GM19452 (cell line): Measurements from ENCODE around the gene PLD2.
A peak's percentile ranks its signal among the peaks of the same experiment; 100 is the strongest.

Source experiments
- ATAC-seq: cut with Tn5 transposase; IDR thresholded peaks from one replicate; pipeline ENCODE4 v1.9.1; 2021; ENCODE audit not compliant: unreplicated experiment

The PLD2 gene

DNA sequence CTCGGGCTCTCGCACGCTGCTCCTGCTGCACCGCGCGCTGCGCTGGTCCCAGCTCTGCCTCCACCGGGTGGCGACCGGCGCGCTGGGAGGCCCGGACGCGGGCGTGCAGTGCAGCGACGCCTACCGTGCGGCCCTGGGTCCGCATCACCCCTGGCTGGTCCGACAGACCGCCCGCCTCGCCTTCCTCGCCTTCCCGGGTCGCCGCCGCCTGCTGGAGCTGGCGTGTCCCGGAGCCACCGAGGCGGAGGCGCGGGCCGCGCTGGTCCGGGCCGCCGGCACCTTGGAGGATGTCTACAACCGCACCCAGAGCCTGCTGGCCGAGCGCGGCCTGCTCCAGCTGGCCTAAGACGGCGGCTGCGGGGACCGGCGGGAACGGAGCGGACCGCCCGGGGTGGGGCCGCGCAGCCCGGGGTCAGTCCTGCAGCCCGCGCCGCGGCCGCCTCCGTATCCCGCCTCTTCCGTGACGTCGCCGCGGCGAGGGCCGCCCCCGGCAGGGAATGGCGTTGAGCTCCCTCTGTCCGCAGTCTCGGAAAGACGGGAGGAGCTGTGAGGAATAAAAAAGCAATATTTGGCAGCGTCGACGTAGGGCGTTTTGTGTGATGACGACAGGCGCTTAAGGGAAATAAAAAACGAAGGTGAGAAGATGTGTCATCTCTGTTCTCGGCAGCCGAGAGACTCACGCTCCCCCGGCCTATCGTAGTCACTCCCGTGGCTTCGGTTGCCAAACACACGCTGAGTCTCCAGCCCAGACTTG, 16.8 kb upstream of the PLD2 start:
- ATAC-seq, result peak; percentile 86

GRCh38 chr17:4790705-4791088, 16.3 kb upstream of the PLD2 start:
- ATAC-seq, result no peak

DNA sequence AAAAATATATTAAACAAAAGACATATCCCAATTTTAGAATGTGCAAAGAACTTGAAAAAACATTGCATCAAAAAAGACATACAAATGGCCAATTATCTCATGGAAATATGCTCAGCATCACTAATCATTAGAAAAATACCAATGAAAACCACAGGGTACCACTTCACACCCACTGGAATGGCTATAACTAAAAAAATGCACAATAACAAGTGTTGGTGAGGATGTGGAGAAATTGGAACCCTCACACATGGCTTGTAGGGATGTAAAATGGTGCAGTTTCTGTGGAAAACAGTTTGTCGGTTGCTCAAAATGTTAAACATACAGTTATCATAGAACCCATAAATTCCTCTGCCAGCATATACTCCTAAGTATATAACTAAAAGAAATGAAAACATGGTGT, 11.8 kb upstream of the PLD2 start:
- no peak for ATAC-seq

DNA sequence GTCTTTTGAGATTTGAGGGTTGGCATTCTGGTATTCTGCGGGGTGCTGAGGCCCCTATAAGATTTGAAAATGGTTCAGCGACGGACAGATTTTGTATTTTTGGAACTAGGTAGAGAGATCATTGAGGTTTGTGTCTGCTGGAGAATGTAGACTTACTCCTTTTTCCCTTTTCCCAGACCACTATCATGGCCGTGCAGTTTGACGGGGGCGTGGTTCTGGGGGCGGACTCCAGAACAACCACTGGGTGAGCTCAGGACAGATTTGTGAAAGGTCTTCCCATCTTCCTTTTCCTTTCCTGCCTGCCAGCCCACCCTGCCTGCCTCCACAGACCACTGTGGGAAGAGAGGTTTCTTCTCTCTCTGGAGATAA, 10.4 kb upstream of the PLD2 start:
- ATAC-seq, result no peak

DNA sequence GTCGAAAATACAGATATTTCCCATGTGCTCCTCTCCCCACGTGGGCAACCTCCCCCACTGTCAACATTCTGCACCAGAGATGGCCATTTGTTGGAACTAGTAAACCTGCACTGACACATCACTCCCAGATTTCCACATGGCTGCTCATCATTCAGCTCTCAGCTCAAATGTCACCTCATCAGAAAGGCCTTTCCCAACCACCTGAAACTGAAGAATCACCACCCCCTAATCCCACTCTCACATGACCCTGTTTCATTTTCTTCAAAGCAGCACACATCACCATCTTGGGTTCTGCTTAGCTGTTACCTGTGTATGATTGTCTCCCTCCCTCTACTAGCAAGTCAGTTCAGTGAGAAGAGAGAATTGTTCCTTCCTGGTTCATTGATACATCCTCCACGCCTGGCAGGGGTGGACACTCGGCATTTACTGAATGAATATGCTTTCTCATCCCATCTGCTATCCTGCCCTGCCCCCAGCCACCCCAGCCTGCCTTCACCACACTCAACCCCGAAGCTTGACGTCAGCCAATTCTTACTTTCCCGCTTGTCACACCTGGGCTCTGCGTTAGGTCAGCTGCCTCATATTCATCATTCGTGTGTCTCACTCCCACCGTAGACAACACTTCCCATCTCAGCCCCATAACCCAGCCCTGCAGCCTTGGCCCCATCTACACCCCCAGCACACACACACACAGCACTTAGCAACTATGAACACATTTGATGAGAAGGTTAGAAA, 6.3 kb upstream of the PLD2 start:
- no peak for ATAC-seq

GRCh38 chr17:4802228-4802627, 4.7 kb upstream of the PLD2 start, which contains the start of gene C17orf114:
C17orf114 (minus strand) TSS chr17:4802328.
- no peak for ATAC-seq

DNA sequence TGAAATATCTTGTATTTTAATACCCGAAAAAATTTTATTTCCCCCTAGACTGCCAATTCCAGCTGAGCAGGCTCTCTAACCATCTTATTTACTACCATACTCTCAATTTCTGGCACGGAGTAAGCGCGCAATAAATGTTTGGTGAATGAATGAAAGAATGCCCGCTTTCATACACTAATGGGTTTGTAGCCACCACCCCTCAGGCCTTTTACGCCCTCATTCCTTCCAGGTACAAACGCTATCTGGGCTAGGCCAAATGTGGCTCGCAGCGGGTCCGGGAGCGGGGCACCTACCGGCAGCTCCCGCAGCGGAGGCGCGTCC, 536 bp upstream of the PLD2 start:
- no peak for ATAC-seq

DNA sequence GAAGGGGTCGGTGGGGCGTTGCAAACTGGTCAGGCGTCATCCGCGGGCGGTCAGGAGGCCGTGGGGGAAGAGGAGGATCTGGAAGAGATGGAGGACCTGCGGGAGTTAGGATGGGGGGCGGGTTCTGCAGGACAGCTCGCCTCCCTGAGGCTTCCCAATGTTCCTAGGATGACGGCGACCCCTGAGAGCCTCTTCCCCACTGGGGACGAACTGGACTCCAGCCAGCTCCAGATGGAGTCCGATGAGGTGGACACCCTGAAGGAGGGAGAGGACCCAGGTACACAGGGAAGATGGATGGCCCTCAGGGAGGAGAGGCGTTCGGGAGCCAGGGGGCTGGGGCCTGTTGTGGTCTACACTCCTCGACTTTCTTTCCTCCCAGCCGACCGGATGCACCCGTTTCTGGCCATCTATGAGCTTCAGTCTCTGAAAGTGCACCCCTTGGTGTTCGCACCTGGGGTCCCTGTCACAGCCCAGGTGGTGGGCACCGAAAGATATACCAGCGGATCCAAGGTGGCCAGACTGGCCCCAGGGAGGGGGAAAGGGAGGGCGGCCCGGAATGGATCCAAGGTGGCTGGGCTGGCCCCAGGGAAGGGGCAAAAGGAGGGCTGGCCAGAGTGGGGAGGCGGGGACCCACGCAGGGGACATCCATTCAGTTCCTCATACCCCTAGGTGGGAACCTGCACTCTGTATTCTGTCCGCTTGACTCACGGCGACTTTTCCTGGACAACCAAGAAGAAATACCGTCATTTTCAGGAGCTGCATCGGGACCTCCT, 839 bp downstream of the PLD2 start:
- no peak for ATAC-seq

DNA sequence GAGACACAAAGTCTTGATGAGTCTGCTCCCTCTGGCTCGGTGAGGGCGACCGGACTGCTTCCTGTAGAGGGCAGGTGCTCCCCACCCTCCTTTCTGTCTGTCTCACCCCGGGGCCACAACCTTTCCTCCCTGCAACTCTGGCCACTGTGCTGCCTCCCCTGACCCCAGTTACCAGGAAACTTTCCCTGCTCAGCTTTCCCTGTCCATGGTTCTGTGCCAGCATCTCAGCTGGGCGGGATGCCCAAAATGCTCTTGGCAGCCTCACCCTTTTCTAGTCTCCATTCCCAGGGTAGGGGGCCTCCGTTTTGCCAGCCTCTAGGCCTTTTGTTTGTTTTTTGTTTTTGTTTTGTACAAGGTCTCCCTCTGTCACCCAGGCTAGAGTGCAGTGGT, 1.4 kb downstream of the PLD2 start:
- ATAC-seq, result no peak

GRCh38 chr17:4810696-4811290, 3.8 kb downstream of the PLD2 start:
- ATAC-seq, result no peak

DNA sequence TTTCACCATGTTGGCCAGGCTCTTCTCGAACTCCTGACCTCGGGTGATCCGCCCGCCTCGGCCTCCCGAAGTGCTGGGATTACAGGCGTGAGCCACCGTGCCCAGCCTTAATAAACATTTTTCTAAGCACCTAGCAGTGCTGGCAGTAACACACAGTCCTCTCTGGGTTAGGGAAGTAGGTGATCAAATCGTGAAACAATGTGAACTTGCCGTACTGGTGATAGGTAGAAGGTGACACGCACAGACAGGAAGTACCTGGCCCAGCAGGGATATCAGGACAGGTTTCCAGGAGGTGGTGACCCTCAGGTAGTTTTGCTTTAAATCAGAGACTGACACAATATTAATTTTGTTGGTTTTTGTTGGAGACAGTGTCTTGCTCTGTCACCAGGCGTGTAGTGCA, 4.5 kb downstream of the PLD2 start:
- no peak for ATAC-seq

DNA sequence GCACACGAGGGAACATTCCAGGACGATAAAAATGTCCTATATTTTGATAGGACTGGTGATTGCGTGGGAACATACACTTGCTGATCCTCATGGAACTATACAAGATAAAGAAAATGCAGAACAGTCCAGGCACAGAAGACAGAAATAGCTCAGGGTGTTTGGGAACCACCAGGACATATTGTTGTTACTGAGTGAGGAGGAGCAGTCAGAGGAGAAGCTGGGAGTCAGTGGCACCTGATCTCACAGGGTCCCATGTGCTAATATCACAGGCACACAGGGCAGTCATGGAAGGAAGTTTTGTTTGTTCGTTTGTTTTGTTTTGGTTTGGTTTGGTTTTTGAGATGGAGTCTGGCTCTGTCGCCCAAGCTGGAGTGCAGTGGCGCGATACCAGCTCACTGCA, 5.7 kb downstream of the PLD2 start:
- no peak for ATAC-seq

DNA sequence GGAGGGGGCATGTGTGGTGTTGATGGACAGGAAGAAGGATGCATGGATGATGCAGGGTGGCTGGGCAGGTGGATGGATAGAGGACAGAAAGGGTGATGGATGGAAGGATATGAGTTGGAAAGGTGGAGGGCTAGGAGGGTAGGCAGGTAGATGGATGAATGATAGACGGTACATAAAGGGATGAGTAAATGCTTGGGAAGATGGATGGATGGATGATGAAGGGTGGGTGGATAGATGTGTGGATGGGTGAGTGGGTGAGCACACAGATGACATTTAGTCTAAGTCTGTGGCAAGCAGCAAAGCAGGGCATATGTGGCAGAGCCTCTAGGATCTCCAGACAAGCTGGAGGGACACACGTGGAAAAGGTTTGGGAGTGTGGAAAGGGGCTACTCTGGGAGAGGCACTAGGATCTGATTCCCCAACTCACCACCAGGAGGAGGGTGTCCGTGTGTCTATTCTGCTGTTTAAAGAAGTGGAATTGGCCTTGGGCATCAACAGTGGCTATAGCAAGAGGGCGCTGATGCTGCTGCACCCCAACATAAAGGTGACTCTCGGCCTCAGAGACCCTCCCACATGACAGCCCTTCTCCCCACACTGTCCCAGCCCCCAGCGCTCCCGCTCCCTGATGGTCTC, 8.2 kb downstream of the PLD2 start:
- no peak for ATAC-seq

- ATAC-seq, result no peak
Observed at GRCh38 chr17:4816826-4817225, 9.9 kb downstream of the PLD2 start.

DNA sequence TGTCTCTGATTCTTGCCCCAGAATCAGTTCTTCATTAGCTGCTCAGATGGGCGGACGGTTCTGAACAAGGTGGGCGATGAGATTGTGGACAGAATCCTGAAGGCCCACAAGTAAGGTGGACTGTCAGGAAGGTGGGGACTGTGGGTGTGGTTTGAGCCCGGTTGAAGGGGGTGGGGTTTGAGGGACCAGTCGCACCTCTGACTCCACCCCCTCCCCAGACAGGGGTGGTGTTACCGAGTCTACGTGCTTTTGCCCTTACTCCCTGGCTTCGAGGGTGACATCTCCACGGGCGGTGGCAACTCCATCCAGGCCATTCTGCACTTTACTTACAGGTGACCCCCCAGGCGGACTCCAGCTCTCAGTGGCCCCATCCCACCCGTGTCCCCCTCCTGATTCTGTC, 11.3 kb downstream of the PLD2 start:
- ATAC-seq, result no peak

- ATAC-seq, result no peak
Observed at GRCh38 chr17:4822835-4823234, 15.9 kb downstream of the PLD2 start.

DNA sequence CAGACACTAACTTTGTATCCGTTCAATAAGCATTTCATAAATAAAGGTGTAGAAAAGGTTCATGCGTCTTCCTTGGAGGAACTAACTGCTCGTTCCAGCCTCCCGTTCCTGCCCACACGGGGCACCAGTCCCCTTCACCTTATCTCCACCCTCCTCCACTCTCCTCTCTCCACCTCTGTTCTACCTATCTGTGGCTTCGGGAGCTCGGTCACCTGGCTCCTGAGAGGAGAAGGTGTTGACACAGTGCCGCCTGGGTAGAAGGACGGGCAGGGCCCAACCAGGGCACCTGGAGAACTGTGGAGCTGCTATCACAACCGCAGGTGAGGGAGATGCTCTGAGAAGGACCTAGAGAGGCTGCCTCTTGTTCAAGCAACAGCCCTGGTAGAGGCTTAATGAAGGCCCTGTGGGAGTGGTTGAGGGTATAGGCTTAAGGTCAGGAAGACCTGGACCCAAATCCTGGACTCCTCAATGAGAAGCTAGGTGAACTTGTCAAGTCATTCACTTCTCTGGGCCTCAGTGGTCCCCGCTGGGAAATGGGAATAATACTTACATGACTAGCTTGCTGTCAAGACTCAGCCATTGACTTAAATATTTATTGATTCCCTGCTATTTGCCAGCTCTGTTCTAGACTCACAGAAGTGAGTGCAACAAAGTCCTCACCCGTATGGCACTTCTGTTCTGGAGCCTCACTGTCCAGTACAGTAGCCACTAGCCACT, 16.6 kb downstream of the PLD2 start:
- no peak for ATAC-seq

- no peak for ATAC-seq
Observed at GRCh38 chr17:4827399-4827798, 20.4 kb downstream of the PLD2 start.

DNA sequence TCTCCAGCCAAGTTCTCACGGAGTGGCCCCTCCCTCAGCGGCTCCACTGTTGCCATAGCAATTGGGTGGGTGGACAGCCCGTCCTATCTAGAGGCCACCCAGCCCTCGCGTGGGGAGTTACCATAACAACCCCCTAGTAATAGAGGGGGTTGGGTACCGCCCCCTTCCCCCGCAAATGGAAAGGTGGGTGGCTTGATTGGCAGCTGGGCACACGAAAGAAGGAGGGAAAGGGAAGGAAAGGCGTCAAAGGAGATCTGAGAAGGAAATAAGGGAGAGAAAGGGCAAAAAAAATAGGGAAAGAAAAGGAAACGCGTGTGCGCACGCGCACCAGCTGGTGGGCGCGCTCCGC, 25.9 kb downstream of the PLD2 start:
- ATAC-seq, result peak; percentile 31

DNA sequence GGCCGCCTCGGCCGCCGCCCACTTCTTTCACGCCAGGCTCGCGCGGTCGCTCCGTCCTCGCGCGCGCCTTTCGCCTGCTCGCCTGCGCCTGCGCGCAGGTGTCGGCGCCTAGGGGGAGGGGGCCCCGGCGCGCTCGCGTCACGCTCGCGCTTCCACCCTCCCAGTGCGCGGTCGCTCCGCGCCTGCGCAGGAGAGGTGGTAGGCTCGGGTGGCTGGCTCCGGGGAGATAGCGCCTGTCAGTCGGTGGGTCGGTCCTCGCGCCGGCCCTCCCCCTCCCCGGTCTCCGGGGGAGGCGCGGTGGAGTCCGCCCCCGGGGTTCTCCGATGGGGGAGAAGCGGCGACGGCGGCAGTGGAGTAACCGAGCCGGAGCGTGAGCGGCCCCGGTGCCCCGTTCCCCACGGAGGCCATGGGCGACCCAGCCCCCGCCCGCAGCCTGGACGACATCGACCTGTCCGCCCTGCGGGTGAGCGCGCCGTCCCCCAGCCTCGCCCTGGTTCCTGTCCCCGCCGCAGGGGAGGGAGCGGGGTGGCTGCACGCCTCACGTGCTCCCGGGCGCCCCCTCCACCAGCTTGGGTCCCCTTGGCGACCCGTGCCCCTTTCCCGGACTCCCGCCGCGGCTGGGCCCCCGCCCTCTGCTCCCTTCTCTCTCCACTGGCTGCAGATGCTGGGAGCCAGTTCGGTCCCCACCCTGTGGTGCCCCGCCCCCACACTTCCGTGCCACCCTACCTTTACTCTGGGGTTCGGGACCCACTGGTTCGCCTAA, 26.4 kb downstream of the PLD2 start, which contains the start of gene MINK1:
Gene MINK1, plus strand, starts transcription at position 163 of the 763 bp plus-strand sequence. Its CDS starts 244 bp downstream, at position 407.
- peak; percentile 88 for ATAC-seq
